T-helper 1 cell (primary cell): Measurements from ENCODE around the gene PRSS21.

ENCODE experiments used
- DNase-seq, 5 donors: peaks; one replicate each; pipeline ENCODE4 v3.0.0-alpha.2; 2012 to 2020

Gene PRSS21

GRCh38 chr16:2779978-2780898 is 36.8 kb upstream of the PRSS21 start:
- DNase-seq = no peak

- DNase-seq = no peak
These were observed 34.3 kb upstream of the PRSS21 start for GRCh38 chr16:2782583-2783351.

- DNase-seq = no peak
These were observed 33.3 kb upstream of the PRSS21 start for GRCh38 chr16:2783581-2784357.

- DNase-seq = no peak
These were observed 32.5 kb upstream of the PRSS21 start for GRCh38 chr16:2784358-2785100.

- DNase-seq = peak in 1 of 5 donors; percentile 16
These were observed 31.7 kb upstream of the PRSS21 start for GRCh38 chr16:2785101-2785991.

- DNase-seq = no peak
These were observed 30.8 kb upstream of the PRSS21 start for GRCh38 chr16:2786061-2786825.

- DNase-seq = no peak
These were observed 30.2 kb upstream of the PRSS21 start for GRCh38 chr16:2786826-2787151.

- no peak for DNase-seq
These were observed 29.6 kb upstream of the PRSS21 start, which contains the start of gene PRSS33 for GRCh38 chr16:2787406-2787805. Gene PRSS33 (minus strand): TSS chr16:2787560. CDS start chr16:2786547, 1,013 bp downstream.

GRCh38 chr16:2787961-2788360 is 29.1 kb upstream of the PRSS21 start:
- DNase-seq = no peak

- DNase-seq = no peak
These were observed 26.4 kb upstream of the PRSS21 start for GRCh38 chr16:2790631-2791030.

- no peak for DNase-seq
These were observed 25.9 kb upstream of the PRSS21 start for GRCh38 chr16:2791174-2791573.

GRCh38 chr16:2792940-2793339 is 24.1 kb upstream of the PRSS21 start:
- no peak for DNase-seq

GRCh38 chr16:2795395-2796143 is 21.5 kb upstream of the PRSS21 start:
- no peak for DNase-seq

- no peak for DNase-seq
These were observed 18.3 kb upstream of the PRSS21 start for GRCh38 chr16:2798723-2799204.

GRCh38 chr16:2799205-2799858 is 17.7 kb upstream of the PRSS21 start:
- DNase-seq = no peak

GRCh38 chr16:2799859-2800226 is 17.2 kb upstream of the PRSS21 start:
- DNase-seq = no peak

GRCh38 chr16:2803545-2804195 is 13.4 kb upstream of the PRSS21 start:
- DNase-seq = no peak

- no peak for DNase-seq
These were observed 12.3 kb upstream of the PRSS21 start for GRCh38 chr16:2804728-2805127.

GRCh38 chr16:2806286-2806685 is 10.8 kb upstream of the PRSS21 start:
- no peak for DNase-seq
